ENCODE results near the gene JADE1. TPM values are rescaled to one million over a fixed set of nuclear protein-coding genes. Genes with fewer than 3 reads are reported as not detected.

Gene JADE1
- total RNA-seq, 1 donor, result 38.4 TPM

- no peak overlapping the region for H3K4me3 ChIP-seq (ENCODE audit: low read depth, low read length)
- DNase-seq (ENCODE audit: low read depth), result peak; percentile 34
- TF ChIP-seq CTCF (IDR thresholded peaks at IDR 0.05; ENCODE audit: insufficient read depth, low read depth, low read length), result no peak
Measured at GRCh38 chr4:128830906-128831503, 21.5 kb downstream of the JADE1 start.

- H3K4me3 ChIP-seq (ENCODE audit: low read depth, low read length), result no peak overlapping the region
- no peak for TF ChIP-seq CTCF (IDR thresholded peaks at IDR 0.05; ENCODE audit: insufficient read depth, low read depth, low read length)
- peak; percentile 58 for DNase-seq (ENCODE audit: low read depth)
Measured at GRCh38 chr4:128831531-128832242, 22.2 kb downstream of the JADE1 start.

- no peak for DNase-seq (ENCODE audit: low read depth)
- no peak overlapping the region for H3K4me3 ChIP-seq (ENCODE audit: low read depth, low read length)
- no peak for TF ChIP-seq CTCF (IDR thresholded peaks at IDR 0.05; ENCODE audit: insufficient read depth, low read depth, low read length)
Measured at GRCh38 chr4:128832243-128832625, 22.7 kb downstream of the JADE1 start.

GRCh38 chr4:128835498-128836222 is 26.2 kb downstream of the JADE1 start:
- DNase-seq (ENCODE audit: low read depth), result no peak
- H3K4me3 ChIP-seq (ENCODE audit: low read depth, low read length), result no peak overlapping the region
- TF ChIP-seq CTCF (IDR thresholded peaks at IDR 0.05; ENCODE audit: insufficient read depth, low read depth, low read length), result no peak

GRCh38 chr4:128837198-128837597 is 27.7 kb downstream of the JADE1 start:
- no peak for TF ChIP-seq CTCF (IDR thresholded peaks at IDR 0.05; ENCODE audit: insufficient read depth, low read depth, low read length)
- no peak overlapping the region for H3K4me3 ChIP-seq (ENCODE audit: low read depth, low read length)
- no peak for DNase-seq (ENCODE audit: low read depth)

GRCh38 chr4:128837679-128838078 is 28.2 kb downstream of the JADE1 start:
- no peak for TF ChIP-seq CTCF (IDR thresholded peaks at IDR 0.05; ENCODE audit: insufficient read depth, low read depth, low read length)
- no peak overlapping the region for H3K4me3 ChIP-seq (ENCODE audit: low read depth, low read length)
- no peak for DNase-seq (ENCODE audit: low read depth)

All from fibroblast of villous mesenchyme (primary cell).